Epithelial cell of proximal tubule (primary cell): ENCODE data around the gene R3HDM4. TPM values are rescaled to one million over a fixed set of nuclear protein-coding genes. Genes with fewer than 3 reads are reported as not detected.
"Not testable (repeated sequence)": the region's sequence is repeated elsewhere in the genome, so short reads cannot be mapped to it uniquely, and the experiment has no call there.

ENCODE experiments used
- DNase-seq: peaks from one replicate; pipeline ENCODE4 v3.0.0-alpha.2; 2011; ENCODE audit warnings: low read depth
- H3K4me3 ChIP-seq: 2 replicates; pipeline ENCODE4 v1.5.1; 2011; ENCODE audit warnings: low read depth, mild to moderate bottlenecking, low read length
- CTCF ChIP-seq: conservative IDR thresholded peaks from 2 replicates; pipeline ENCODE4 v1.5.1; 2012; ENCODE audit warnings: low read depth, mild to moderate bottlenecking, low read length
- total RNA-seq: library from RNA; depleted of rRNA; stranded (reverse); fragments of >200 nt; gene quantifications from 2 replicates; pipeline ENCODE4 v1.2.3, GENCODE V29; 2015

The R3HDM4 gene
- total RNA-seq, 1 donor from 2014 or later = 49.8 TPM

DNA sequence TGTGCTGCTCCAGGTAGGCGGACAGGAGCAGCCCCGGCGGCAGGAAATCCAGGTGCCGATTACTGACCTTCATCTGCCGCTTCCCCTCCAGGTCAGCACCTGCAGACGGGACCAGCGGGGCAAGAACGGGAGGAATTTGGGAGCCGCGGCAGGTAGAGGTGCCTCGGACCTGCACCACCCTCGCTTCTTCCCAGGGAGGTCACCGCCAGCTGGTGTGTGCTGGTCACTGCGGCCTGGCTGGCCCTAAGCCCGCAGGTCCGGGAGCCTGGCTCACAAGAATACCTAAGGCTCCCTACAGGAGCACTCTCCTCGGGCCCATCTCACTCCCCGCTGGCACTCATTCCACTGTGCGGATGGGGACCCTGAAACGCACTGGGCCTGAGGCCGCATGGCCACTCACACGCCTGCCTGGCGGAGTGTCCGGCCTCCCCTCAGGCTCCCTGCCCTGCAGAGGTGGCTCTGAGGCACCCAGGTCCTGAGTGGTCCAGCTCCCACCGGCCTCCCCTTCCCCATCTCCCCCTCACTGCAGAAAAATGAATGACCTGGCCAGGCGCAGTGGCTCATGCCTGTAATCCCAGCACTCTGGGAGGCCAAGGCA lies 15.5 kb downstream of the R3HDM4 start:
- no peak for DNase-seq
- no peak overlapping the region for H3K4me3 ChIP-seq
- peak; percentile 25 for TF ChIP-seq CTCF

DNA sequence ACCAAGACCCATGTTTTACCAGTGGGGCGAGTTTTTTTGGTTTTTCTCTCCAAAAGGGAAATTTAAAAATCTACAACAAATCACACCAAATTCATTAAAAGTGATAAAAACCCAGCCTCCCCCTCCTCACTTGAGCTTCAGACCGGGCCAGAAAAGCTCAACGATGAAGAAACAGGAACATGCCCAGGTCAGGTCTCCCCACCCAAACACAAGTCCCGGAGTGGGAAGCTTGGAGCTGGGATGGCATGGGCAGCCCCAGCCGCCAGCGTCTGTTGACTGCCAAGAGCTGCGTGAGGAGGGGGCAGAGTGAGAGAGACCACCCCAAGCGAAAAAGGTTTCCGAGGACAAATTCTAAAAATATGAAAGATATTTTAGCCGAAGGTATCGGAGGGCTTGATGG lies 16.0 kb downstream of the R3HDM4 start:
- H3K4me3 ChIP-seq = no peak overlapping the region
- TF ChIP-seq CTCF = no peak
- no peak for DNase-seq

GRCh38 chr19:896434-896833 lies 16.6 kb downstream of the R3HDM4 start:
- TF ChIP-seq CTCF = no peak
- DNase-seq = no peak
- no peak overlapping the region for H3K4me3 ChIP-seq

- peak within 1 kb of the TSS; percentile 89 for H3K4me3 ChIP-seq
- no peak for TF ChIP-seq CTCF
- DNase-seq = peak; percentile 59
These were observed 19.9 kb downstream of the R3HDM4 start, which contains the start of the genes MED16 and RNU6-9 for GRCh38 chr19:892894-893689. Gene MED16 (minus strand): TSS chr19:893187. CDS start chr19:891131, 2,056 bp downstream. Gene RNU6-9 (plus strand): TSS chr19:893484.

DNA sequence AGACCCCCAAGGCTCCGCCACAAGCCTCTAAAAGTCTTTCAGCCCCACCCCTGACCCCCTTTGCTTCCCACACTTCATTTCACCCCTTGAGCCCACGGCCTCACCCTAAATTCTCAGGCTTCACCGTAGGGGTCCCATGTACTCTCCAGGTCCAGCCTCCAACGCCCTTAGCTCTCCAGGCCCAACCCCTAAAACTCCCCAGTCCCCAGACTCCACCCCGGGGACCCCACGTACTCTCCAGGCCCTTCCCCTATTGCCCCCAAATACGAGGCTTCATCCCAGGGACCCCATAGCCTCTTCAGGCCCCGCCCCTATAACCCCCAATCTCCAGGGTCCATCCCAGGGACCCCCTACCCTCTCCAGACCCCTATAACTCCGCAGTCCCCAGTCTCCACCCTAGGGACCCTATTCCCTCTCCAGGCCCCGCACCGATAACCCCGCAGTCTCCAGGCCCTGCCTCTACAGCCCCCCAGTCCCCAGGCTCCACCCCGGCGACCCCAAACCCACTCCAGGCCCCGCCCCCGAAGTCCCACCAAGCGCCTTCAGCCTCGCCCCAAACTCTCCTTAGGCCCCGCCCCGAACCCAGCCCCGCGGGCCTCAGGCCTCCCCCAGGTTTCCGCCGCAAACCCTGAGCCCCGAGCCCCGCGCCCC lies 20.7 kb downstream of the R3HDM4 start:
- no peak for DNase-seq
- H3K4me3 ChIP-seq = peak overlapping the region; percentile 89
- TF ChIP-seq CTCF = no peak

DNA sequence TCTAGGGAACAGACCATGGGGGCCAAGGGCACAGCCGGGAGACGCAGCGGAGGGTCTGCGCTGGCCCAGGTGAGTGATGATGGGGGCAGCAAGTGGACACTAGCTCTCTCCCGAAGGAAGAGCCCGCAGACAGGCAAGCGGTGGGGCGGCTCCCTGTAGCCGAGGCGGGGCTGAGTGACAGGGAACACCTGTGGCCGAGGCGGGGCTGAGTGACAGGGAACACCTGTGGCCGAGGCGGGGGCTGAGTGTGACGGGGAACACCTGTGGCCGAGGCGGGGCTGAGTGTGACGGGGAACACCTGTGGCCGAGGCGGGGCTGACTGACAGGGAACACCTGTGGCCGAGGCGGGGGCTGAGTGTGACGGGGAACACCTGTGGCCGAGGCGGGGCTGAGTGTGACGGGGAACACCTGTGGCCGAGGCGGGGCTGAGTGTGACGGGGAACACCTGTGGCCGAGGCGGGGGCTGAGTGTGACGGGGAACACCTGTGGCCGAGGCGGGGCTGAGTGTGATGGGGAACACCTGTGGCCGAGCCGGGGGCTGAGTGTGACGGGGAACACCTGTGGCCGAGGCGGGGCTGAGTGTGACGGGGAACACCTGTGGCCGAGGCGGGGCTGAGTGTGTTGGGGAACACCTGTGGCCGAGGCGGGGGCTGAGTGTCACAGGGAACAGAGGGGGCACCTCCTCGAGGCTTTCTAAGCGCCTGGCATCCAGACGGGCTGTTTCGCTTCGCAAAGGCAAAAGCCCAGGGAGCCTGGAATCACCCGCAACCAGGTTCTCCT lies 21.4 kb downstream of the R3HDM4 start:
- H3K4me3 ChIP-seq = peak overlapping the region; percentile 89
- DNase-seq = not testable (repeated sequence)

DNA sequence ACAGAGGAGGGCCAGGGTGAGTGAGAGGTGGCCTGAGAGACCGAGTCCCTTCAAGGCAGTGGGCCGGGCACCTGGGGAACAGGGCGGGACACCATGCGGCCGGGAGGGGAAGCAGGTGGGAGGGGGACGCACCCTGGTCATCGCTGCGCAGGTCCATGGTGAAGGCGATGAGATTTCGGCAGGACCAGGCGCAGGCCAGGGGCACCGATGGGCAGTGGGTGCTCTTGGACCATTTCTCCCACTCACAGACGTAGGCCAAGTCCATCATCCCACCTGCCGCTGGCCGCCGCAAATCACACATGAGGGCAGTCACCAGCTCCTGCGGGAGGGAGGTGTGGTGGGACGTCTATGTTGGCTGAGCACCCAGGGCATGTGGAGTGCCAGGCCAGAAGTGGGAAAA lies 22.2 kb downstream of the R3HDM4 start:
- H3K4me3 ChIP-seq = no peak overlapping the region
- no peak for TF ChIP-seq CTCF
- no peak for DNase-seq
